Endothelial cell of umbilical vein (primary cell): ENCODE data around the gene KIF1B. TPM values are rescaled to one million over a fixed set of nuclear protein-coding genes. Genes with fewer than 3 reads are reported as not detected.

Experiments
- BruUV-seq: library from RNA; stranded (reverse); fragments of 400-500 nt; replicated peaks from 2 replicates; lab custom pipeline; 2021; lab: Mats Ljungman, UMichigan
- CTCF ChIA-PET: fragments of 300-600, 350-600 bp; sonication (Branson Sonifier 250); formaldehyde crosslinking; loops from one replicate; lab custom pipeline; 2021; ENCODE audit warnings: antibody characterized with exemption, inconsistent platforms; lab: Charles Lee
- POLR2A ChIA-PET: fragments of 300-600, 350-600 bp; sonication (Branson Sonifier 250); formaldehyde crosslinking; loops from one replicate; lab custom pipeline; 2021; ENCODE audit warnings: antibody characterized with exemption, inconsistent platforms; lab: Charles Lee
- DNase-seq: peaks from one replicate; pipeline ENCODE4 v3.0.0-alpha.2; 2011; ENCODE audit warnings: low read depth, low spot score
- FAIRE-seq: peaks from 2 replicates; lab custom pipeline; 2011; peaks lifted over from hg19 to GRCh38; lab: Jason Lieb, UNC
- H2AFZ ChIP-seq: 2 replicates; pipeline ENCODE4 v1.6.0; 2012; ENCODE audit warnings: low read depth, low read length, control low read depth, inconsistent platforms
- H3K27ac ChIP-seq: 2 replicates; pipeline ENCODE4 v1.5.1; 2011; ENCODE audit warnings: low read depth, mild to moderate bottlenecking, control low read depth, low read length, moderate library complexity; ENCODE audit not compliant: insufficient read depth
- H3K27me3 ChIP-seq, 2 experiments: 2 replicates each; pipeline versions ENCODE4 v1.6.0 to v1.6.1; 2011; ENCODE audit warnings: low read length in 2 of 2, mixed read lengths in 1 of 2; ENCODE audit not compliant: control insufficient read depth in 2 of 2, insufficient read depth in 2 of 2
- H3K36me3 ChIP-seq, 2 experiments: 2 replicates in 1 of 2; 3 replicates in 1 of 2; pipeline ENCODE4 v1.5.1; 2011; ENCODE audit warnings: low read length in 2 of 2, mild to moderate bottlenecking in 1 of 2, moderate library complexity in 1 of 2; ENCODE audit not compliant: control insufficient read depth in 2 of 2, insufficient read depth in 2 of 2; ENCODE audit errors: extremely low read depth in 1 of 2
- H3K4me1 ChIP-seq: 3 replicates; pipeline ENCODE4 v1.5.1; 2011; ENCODE audit warnings: mild to moderate bottlenecking, low read length; ENCODE audit not compliant: control insufficient read depth, insufficient read depth; ENCODE audit errors: extremely low read depth
- H3K4me2 ChIP-seq: 2 replicates; pipeline ENCODE4 v1.6.1; 2011; ENCODE audit warnings: low read length, control low read depth, mixed read lengths; ENCODE audit not compliant: insufficient read depth
- H3K4me3 ChIP-seq, 3 experiments: fragments of 200-600 bp in 1 of 3; sonication (generic), shearing (Covaris generic) in 1 of 3; replicated peaks in 1 of 3; 2 replicates each; pipeline ENCODE4 v1.5.1; 2011 to 2016; ENCODE audit warnings: control low read depth in 3 of 3, low read length in 3 of 3, mild to moderate bottlenecking in 2 of 3, inconsistent platforms in 1 of 3, low read depth in 1 of 3, moderate library complexity in 1 of 3; ENCODE audit not compliant: insufficient read depth in 1 of 3
- H3K79me2 ChIP-seq: 2 replicates; pipeline ENCODE4 v1.6.0; 2012; ENCODE audit warnings: low read length, inconsistent platforms; ENCODE audit not compliant: control insufficient read depth, insufficient read depth
- H3K9ac ChIP-seq: replicated peaks from 2 replicates; pipeline ENCODE3; 2011; ENCODE audit warnings: low read length, control low read depth; ENCODE audit not compliant: insufficient read depth; ENCODE audit errors: extremely low read depth
- H3K9me1 ChIP-seq: replicated peaks from 3 replicates; pipeline ENCODE4 v1.6.0; 2011; ENCODE audit warnings: mild to moderate bottlenecking, low read length; ENCODE audit not compliant: control insufficient read depth, insufficient read depth; ENCODE audit errors: extremely low read depth
- H3K9me3 ChIP-seq: replicated peaks from 2 replicates; pipeline ENCODE4 v1.5.1; 2012; ENCODE audit warnings: low read length, inconsistent platforms; ENCODE audit not compliant: control insufficient read depth, insufficient read depth
- H4K20me1 ChIP-seq: replicated peaks from 2 replicates; pipeline ENCODE3; 2011; ENCODE audit warnings: mild to moderate bottlenecking, low read length; ENCODE audit not compliant: control insufficient read depth, insufficient read depth; ENCODE audit errors: extremely low read depth
- EZH2 ChIP-seq: IDR thresholded peaks from 2 replicates; pipeline ENCODE4 v1.6.1; 2012; ENCODE audit warnings: borderline replicate concordance, low read depth, mild to moderate bottlenecking, moderate library complexity, low read length, inconsistent platforms; ENCODE audit not compliant: severe bottlenecking
- FOS ChIP-seq: IDR thresholded peaks from 2 replicates; pipeline ENCODE4 v1.6.1; 2011; ENCODE audit warnings: mild to moderate bottlenecking, low read length, moderate library complexity, borderline replicate concordance; ENCODE audit not compliant: insufficient read depth
- JUN ChIP-seq: IDR thresholded peaks from 2 replicates; pipeline ENCODE4 v1.6.1; 2011; ENCODE audit warnings: borderline replicate concordance, low read depth; ENCODE audit not compliant: insufficient read length, insufficient read depth
- MAX ChIP-seq: IDR thresholded peaks from 2 replicates; pipeline ENCODE4 v1.6.1; 2011; ENCODE audit not compliant: insufficient read depth, insufficient read length
- MYC ChIP-seq: IDR thresholded peaks from one replicate; pipeline ENCODE4 v1.6.1; 2011; ENCODE audit warnings: mild to moderate bottlenecking, low read depth, low read length
- POLR2A ChIP-seq: IDR thresholded peaks from 2 replicates; pipeline ENCODE4 v1.6.1; 2012; ENCODE audit warnings: low read depth, mild to moderate bottlenecking, control low read depth, low read length
- POLR2AphosphoS5 ChIP-seq: IDR thresholded peaks from 2 replicates; pipeline ENCODE4 v1.6.1; 2012; ENCODE audit warnings: low read depth, mild to moderate bottlenecking, control low read depth, low read length, moderate library complexity; ENCODE audit not compliant: insufficient read depth
- dilution Hi-C: fragments of 300-500 bp; cut with MboI; formaldehyde crosslinking; loops from one replicate; pipeline ENCODE4 v1.15.0; 2019; ENCODE audit warnings: low sequenced_read_pairs; ENCODE audit not compliant: extremely low pct_ligation_motif_present
- intact Hi-C: fragments of 100-400 bp; cut with micrococcal nuclease; formaldehyde crosslinking; loops from one replicate; pipeline ENCODE4 v1.10.0; 2022
- polyA plus RNA-seq, 4 experiments: library from polyadenylated mRNA; depleted of rRNA in 3 of 4; stranded (reverse) in 3 of 4; unstranded in 1 of 4; fragments of >200 nt; gene quantifications; 2 replicates each; pipeline versions ENCODE4 v1.2.1 to v1.2.3, GENCODE V29; 2011 to 2012; ENCODE audit warnings: missing spikeins in 1 of 4
- total RNA-seq: library from RNA; stranded (reverse); gene quantifications from 2 replicates; pipeline ENCODE4 v1.2.3, GENCODE V29; 2021
- TF ChIP-seq, protein P1 (sequence below), 2 donors: IDR thresholded peaks; 1 replicate in 1 of 2; 2 replicates in 1 of 2; pipeline ENCODE4 v1.5.1; 2011; ENCODE audit warnings: low read length in 2 of 2, mild to moderate bottlenecking in 2 of 2, moderate library complexity in 2 of 2, control low read depth in 1 of 2, inconsistent platforms in 1 of 2, low read depth in 1 of 2; ENCODE audit not compliant: insufficient read depth in 1 of 2; ENCODE audit errors: extremely low read depth in 1 of 2

KIF1B gene
- total and polyA plus RNA-seq, 2 donors (not counting 3 experiments of a cell fraction or from before 2014, with no cell fraction given) = 14.8 to 58.6 TPM

- no peak overlapping the region for H3K27ac ChIP-seq
- no TSS peak for BruUV-seq
- H3K9me1 ChIP-seq = no peaks in the 10 kb centered on the region
- no peak overlapping the region for H3K4me2 ChIP-seq
- no peaks in the 10 kb centered on the region for H3K79me2 ChIP-seq
- H3K36me3 ChIP-seq = peaks cover 0 to 13% of the 10 kb centered on the region in 2 experiments
- dilution Hi-C loops = no loop called here
- DNase-seq = no peak
- H4K20me1 ChIP-seq = no peaks in the 10 kb centered on the region
- H3K4me1 ChIP-seq = no peaks in the 10 kb centered on the region
- ChIA-PET POLR2A (no interaction called here), CTCF (no interaction called here)
- no peak for FAIRE-seq
- H3K9ac ChIP-seq = no peak overlapping the region
- no peak overlapping the region for H2AFZ ChIP-seq
- H3K4me3 ChIP-seq = no peak overlapping the region
- no peak for TF ChIP-seq POLR2A
- TF ChIP-seq MYC = no peak
- no peak for TF ChIP-seq EZH2
- TF ChIP-seq POLR2AphosphoS5 = no peak
- H3K9me3 ChIP-seq = no peaks in the 10 kb centered on the region
- intact Hi-C loops = no loop called here
- H3K27me3 ChIP-seq = no peaks in the 10 kb centered on the region
Measured at GRCh38 chr1:10171105-10171767, 39.1 kb upstream of the KIF1B start.

GRCh38 chr1:10171995-10172669 lies 38.2 kb upstream of the KIF1B start:
- Histone ChIP-seq H3K36me3 (peaks cover 0 to 13% of the 10 kb centered on the region in 2 experiments), H3K27ac (no peak overlapping the region), H4K20me1 (no peaks in the 10 kb centered on the region), H3K4me3 (no peak overlapping the region), H3K4me1 (no peaks in the 10 kb centered on the region), H2AFZ (no peak overlapping the region), H3K79me2 (no peaks in the 10 kb centered on the region), H3K9ac (no peak overlapping the region), H3K27me3 (no peaks in the 10 kb centered on the region), H3K4me2 (no peak overlapping the region), H3K9me1 (no peaks in the 10 kb centered on the region), H3K9me3 (no peaks in the 10 kb centered on the region)
- DNase-seq = no peak
- intact Hi-C loops = no loop called here
- POLR2A ChIA-PET = no interaction called here
- no TSS peak for BruUV-seq
- CTCF ChIA-PET = no interaction called here
- FAIRE-seq = no peak
- dilution Hi-C loops = no loop called here
- TF ChIP-seq POLR2AphosphoS5 (no peak), MYC (no peak), POLR2A (no peak), JUN (no peak), MAX (no peak), FOS (no peak)
- TF ChIP-seq, protein P1, sequence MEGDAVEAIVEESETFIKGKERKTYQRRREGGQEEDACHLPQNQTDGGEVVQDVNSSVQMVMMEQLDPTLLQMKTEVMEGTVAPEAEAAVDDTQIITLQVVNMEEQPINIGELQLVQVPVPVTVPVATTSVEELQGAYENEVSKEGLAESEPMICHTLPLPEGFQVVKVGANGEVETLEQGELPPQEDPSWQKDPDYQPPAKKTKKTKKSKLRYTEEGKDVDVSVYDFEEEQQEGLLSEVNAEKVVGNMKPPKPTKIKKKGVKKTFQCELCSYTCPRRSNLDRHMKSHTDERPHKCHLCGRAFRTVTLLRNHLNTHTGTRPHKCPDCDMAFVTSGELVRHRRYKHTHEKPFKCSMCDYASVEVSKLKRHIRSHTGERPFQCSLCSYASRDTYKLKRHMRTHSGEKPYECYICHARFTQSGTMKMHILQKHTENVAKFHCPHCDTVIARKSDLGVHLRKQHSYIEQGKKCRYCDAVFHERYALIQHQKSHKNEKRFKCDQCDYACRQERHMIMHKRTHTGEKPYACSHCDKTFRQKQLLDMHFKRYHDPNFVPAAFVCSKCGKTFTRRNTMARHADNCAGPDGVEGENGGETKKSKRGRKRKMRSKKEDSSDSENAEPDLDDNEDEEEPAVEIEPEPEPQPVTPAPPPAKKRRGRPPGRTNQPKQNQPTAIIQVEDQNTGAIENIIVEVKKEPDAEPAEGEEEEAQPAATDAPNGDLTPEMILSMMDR (IDR thresholded peaks at IDR 0.05; ENCODE audit: extremely low read depth in 1 of 2, insufficient read depth in 1 of 2, low read depth in 1 of 2, low read length in 2 of 2) = no peak
